SU-DHL-6 (cell line): Measurements from ENCODE around the gene SRPK2.
"Not testable (repeated sequence)": the region's sequence is repeated elsewhere in the genome, so short reads cannot be mapped to it uniquely, and the experiment has no call there.

Experiments used
- H2AFZ ChIP-seq: fragments of 200-600 bp; sonication (generic); 2 replicates; pipeline ENCODE4 v1.6.1; 2014; ENCODE audit warnings: low read depth, mild to moderate bottlenecking, moderate library complexity, mixed read lengths, antibody characterized with exemption, low read length; ENCODE audit not compliant: severe bottlenecking
- H3F3A ChIP-seq: fragments of 200-600 bp; shearing (Covaris generic); 2 replicates; pipeline ENCODE4 v1.6.0; 2016; ENCODE audit warnings: antibody characterized with exemption, mild to moderate bottlenecking; ENCODE audit not compliant: insufficient read depth
- H3K27ac ChIP-seq: fragments of 200-600 bp; sonication (generic); 2 replicates; pipeline ENCODE4 v1.5.1; 2016; ENCODE audit warnings: low read depth, mild to moderate bottlenecking, low read length, moderate library complexity, mixed read lengths
- H3K27me3 ChIP-seq: fragments of 200-600 bp; sonication (generic), shearing (Covaris generic); 2 replicates; pipeline ENCODE4 v1.6.0; 2014; ENCODE audit warnings: mild to moderate bottlenecking, low read length
- H3K36me3 ChIP-seq: fragments of 200-600 bp; sonication (generic); 2 replicates; pipeline ENCODE4 v1.6.1; 2014; ENCODE audit warnings: mild to moderate bottlenecking, low read length, mixed read lengths
- H3K4me2 ChIP-seq: fragments of 300-600, 200-600 bp; shearing (Covaris generic), sonication (generic); 2 replicates; pipeline ENCODE4 v1.6.0; 2014; ENCODE audit warnings: low read length, low read depth, mild to moderate bottlenecking; ENCODE audit not compliant: poor library complexity, severe bottlenecking
- H3K4me3 ChIP-seq: fragments of 200-600 bp; sonication (generic); 2 replicates; pipeline ENCODE4 v1.5.1; 2014; ENCODE audit warnings: antibody characterized with exemption, low read length, mild to moderate bottlenecking, mixed read lengths; ENCODE audit not compliant: insufficient read depth, poor library complexity, severe bottlenecking
- H3K79me2 ChIP-seq: fragments of 200-600 bp; sonication (generic); 2 replicates; pipeline ENCODE4 v1.6.1; 2014; ENCODE audit warnings: mild to moderate bottlenecking, low read length, moderate library complexity; ENCODE audit not compliant: insufficient read depth
- H3K9ac ChIP-seq: fragments of 200-600 bp; sonication (generic); 2 replicates; pipeline ENCODE4 v1.7.0; 2014; ENCODE audit warnings: mild to moderate bottlenecking, low read length
- H3K9me2 ChIP-seq: fragments of 200-600 bp; sonication (generic); replicated peaks from 2 replicates; pipeline ENCODE4 v1.6.1; 2014; ENCODE audit warnings: low read length; ENCODE audit not compliant: insufficient read depth
- H3K9me3 ChIP-seq: fragments of 200-600 bp; sonication (generic); 2 replicates; pipeline ENCODE4 v1.6.1; 2014; ENCODE audit warnings: low read length, mixed read lengths; ENCODE audit not compliant: insufficient read depth
- H4K20me1 ChIP-seq: fragments of 200-600 bp; sonication (generic); 2 replicates; pipeline ENCODE4 v1.6.1; 2014; ENCODE audit warnings: low read depth, mild to moderate bottlenecking, antibody characterized with exemption, low read length, moderate library complexity, mixed read lengths
- CTCF ChIP-seq: fragments of 200-600 bp; sonication (generic); IDR thresholded peaks from one replicate; pipeline ENCODE4 v1.5.1; 2017; ENCODE audit warnings: antibody characterized with exemption, mild to moderate bottlenecking, low read length, moderate library complexity; ENCODE audit not compliant: insufficient read depth, poor library complexity, severe bottlenecking
- EZH2phosphoT487 ChIP-seq: fragments of 200-600 bp; sonication (generic), shearing (Covaris generic); conservative IDR thresholded peaks from 2 replicates; pipeline ENCODE4 v1.6.1; 2018; ENCODE audit warnings: mild to moderate bottlenecking, antibody characterized with exemption, low read length, moderate library complexity, mixed read lengths

The SRPK2 gene

GRCh38 chr7:105426606-105427146 is 38.0 kb upstream of the SRPK2 start:
- Histone ChIP-seq H3K36me3 (no peaks in the 10 kb centered on the region), H3K4me2 (no peak overlapping the region), H2AFZ (no peak overlapping the region), H3K9ac (no peak overlapping the region), H3K4me3 (no peak overlapping the region), H3K79me2 (no peaks in the 10 kb centered on the region), H4K20me1 (no peaks in the 10 kb centered on the region), H3K9me2 (no peaks in the 10 kb centered on the region), H3K27me3 (no peaks in the 10 kb centered on the region), H3F3A (no peaks in the 10 kb centered on the region), H3K27ac (no peak overlapping the region), H3K9me3 (no peaks in the 10 kb centered on the region)
- no peak for TF ChIP-seq EZH2phosphoT487
- TF ChIP-seq CTCF, result no peak

GRCh38 chr7:105423987-105424386 is 35.3 kb upstream of the SRPK2 start:
- Histone ChIP-seq H4K20me1 (no peaks in the 10 kb centered on the region), H3K79me2 (no peaks in the 10 kb centered on the region), H3K4me3 (no peak overlapping the region), H3F3A (no peaks in the 10 kb centered on the region), H3K9ac (no peak overlapping the region), H3K9me2 (no peaks in the 10 kb centered on the region), H3K36me3 (no peaks in the 10 kb centered on the region), H3K4me2 (no peak overlapping the region), H3K27ac (no peak overlapping the region), H3K9me3 (no peaks in the 10 kb centered on the region), H2AFZ (no peak overlapping the region), H3K27me3 (no peaks in the 10 kb centered on the region)
- TF ChIP-seq CTCF (no peak), EZH2phosphoT487 (no peak)

- H4K20me1 ChIP-seq, result no peaks in the 10 kb centered on the region
- H3K4me3 ChIP-seq, result no peak overlapping the region
- no peaks in the 10 kb centered on the region for H3K9me2 ChIP-seq
- no peaks in the 10 kb centered on the region for H3F3A ChIP-seq
- no peak overlapping the region for H3K4me2 ChIP-seq
- H3K9ac ChIP-seq, result no peak overlapping the region
- H3K79me2 ChIP-seq, result no peaks in the 10 kb centered on the region
- TF ChIP-seq CTCF (no peak), EZH2phosphoT487 (no peak)
- H3K27ac ChIP-seq, result no peak overlapping the region
- no peaks in the 10 kb centered on the region for H3K27me3 ChIP-seq
- H3K9me3 ChIP-seq, result no peaks in the 10 kb centered on the region
- H3K36me3 ChIP-seq, result no peaks in the 10 kb centered on the region
- no peak overlapping the region for H2AFZ ChIP-seq
These were observed 25.2 kb upstream of the SRPK2 start for GRCh38 chr7:105413887-105414437.

- not testable (repeated sequence) for H3K9me2 ChIP-seq, H3K79me2 ChIP-seq, H3K9ac ChIP-seq, H3K9me3 ChIP-seq, H3K27me3 ChIP-seq, H3K27ac ChIP-seq, H3K4me3 ChIP-seq, H3F3A ChIP-seq, H3K36me3 ChIP-seq, H4K20me1 ChIP-seq, H2AFZ ChIP-seq, H3K4me2 ChIP-seq
These were observed 22.1 kb upstream of the SRPK2 start for GRCh38 chr7:105410774-105411173.

- not testable (repeated sequence) for H3K9me2 ChIP-seq
These were observed 21.1 kb upstream of the SRPK2 start for GRCh38 chr7:105409775-105410174.

More at GRCh38 chr7:105409775-105410174, 21.1 kb upstream of the SRPK2 start:
- H3K36me3 ChIP-seq, H3K79me2 ChIP-seq, H3K4me2 ChIP-seq, H3K9me3 ChIP-seq, H3K4me3 ChIP-seq, H3K9ac ChIP-seq, H4K20me1 ChIP-seq, H3K27me3 ChIP-seq, H3F3A ChIP-seq, H2AFZ ChIP-seq, H3K27ac ChIP-seq: not testable (repeated sequence)
